GM18507 (cell line): ENCODE results near the gene COX8A.

Experiments
- DNase-seq: peaks from one replicate; pipeline ENCODE4 v3.0.0; 2011; ENCODE audit warnings: low read depth; ENCODE audit not compliant: insufficient read length; ENCODE audit errors: extremely low spot score
- FAIRE-seq: peaks from 2 replicates; lab custom pipeline; 2011; peaks lifted over from hg19 to GRCh38; lab: Jason Lieb, UNC

COX8A gene

GRCh38 chr11:64000026-64000739 lies 25.8 kb downstream of the COX8A start:
- FAIRE-seq (no peak), DNase-seq (peak; percentile 80)

GRCh38 chr11:64000740-64001483 lies 26.5 kb downstream of the COX8A start:
- FAIRE-seq (no peak), DNase-seq (no peak)

- DNase-seq (no peak), FAIRE-seq (no peak)
Measured at GRCh38 chr11:64001484-64002420, 27.3 kb downstream of the COX8A start.

- DNase-seq (no peak), FAIRE-seq (no peak)
Measured at GRCh38 chr11:64003807-64004589, 29.6 kb downstream of the COX8A start.

- FAIRE-seq (no peak), DNase-seq (no peak)
Measured at GRCh38 chr11:64004590-64004984, 30.2 kb downstream of the COX8A start.

- DNase-seq (no peak), FAIRE-seq (no peak)
Measured at GRCh38 chr11:64005691-64006090, 31.3 kb downstream of the COX8A start.

GRCh38 chr11:64006398-64006797 lies 32.0 kb downstream of the COX8A start:
- DNase-seq: no peak
- FAIRE-seq: no peak

GRCh38 chr11:64007160-64007628 lies 32.8 kb downstream of the COX8A start:
- DNase-seq: no peak

GRCh38 chr11:64007629-64008282 lies 33.3 kb downstream of the COX8A start:
- DNase-seq (no peak), FAIRE-seq (no peak)

More at GRCh38 chr11:64007160-64007628, 32.8 kb downstream of the COX8A start:
- FAIRE-seq: no peak

GRCh38 chr11:64008283-64008913 lies 34.0 kb downstream of the COX8A start:
- FAIRE-seq: no peak

GRCh38 chr11:64008914-64009633 lies 34.7 kb downstream of the COX8A start:
- FAIRE-seq (no peak), DNase-seq (no peak)

More at GRCh38 chr11:64008283-64008913, 34.0 kb downstream of the COX8A start:
- no peak for DNase-seq

GRCh38 chr11:64009710-64010109 lies 35.3 kb downstream of the COX8A start:
- FAIRE-seq: no peak
- no peak for DNase-seq

- FAIRE-seq (no peak), DNase-seq (no peak)
Measured at GRCh38 chr11:64010783-64011182, 36.4 kb downstream of the COX8A start.

- FAIRE-seq (no peak), DNase-seq (no peak)
Measured at GRCh38 chr11:64011371-64011770, 37.0 kb downstream of the COX8A start.

GRCh38 chr11:64013141-64013896 lies 38.9 kb downstream of the COX8A start:
- DNase-seq (no peak), FAIRE-seq (no peak)

GRCh38 chr11:64014356-64014755 lies 39.9 kb downstream of the COX8A start:
- no peak for DNase-seq
- no peak for FAIRE-seq

GRCh38 chr11:64015510-64015909 lies 41.1 kb downstream of the COX8A start:
- DNase-seq: no peak
- no peak for FAIRE-seq
